ENCODE measurements around the gene EFHC1. TPM values are rescaled to one million over a fixed set of nuclear protein-coding genes. Genes with fewer than 3 reads are reported as not detected.

EFHC1 gene
- polyA plus RNA-seq, 1 donor (not counting 4 experiments of a cell fraction or from before 2014, with no cell fraction given) = 20.5 TPM

DNA sequence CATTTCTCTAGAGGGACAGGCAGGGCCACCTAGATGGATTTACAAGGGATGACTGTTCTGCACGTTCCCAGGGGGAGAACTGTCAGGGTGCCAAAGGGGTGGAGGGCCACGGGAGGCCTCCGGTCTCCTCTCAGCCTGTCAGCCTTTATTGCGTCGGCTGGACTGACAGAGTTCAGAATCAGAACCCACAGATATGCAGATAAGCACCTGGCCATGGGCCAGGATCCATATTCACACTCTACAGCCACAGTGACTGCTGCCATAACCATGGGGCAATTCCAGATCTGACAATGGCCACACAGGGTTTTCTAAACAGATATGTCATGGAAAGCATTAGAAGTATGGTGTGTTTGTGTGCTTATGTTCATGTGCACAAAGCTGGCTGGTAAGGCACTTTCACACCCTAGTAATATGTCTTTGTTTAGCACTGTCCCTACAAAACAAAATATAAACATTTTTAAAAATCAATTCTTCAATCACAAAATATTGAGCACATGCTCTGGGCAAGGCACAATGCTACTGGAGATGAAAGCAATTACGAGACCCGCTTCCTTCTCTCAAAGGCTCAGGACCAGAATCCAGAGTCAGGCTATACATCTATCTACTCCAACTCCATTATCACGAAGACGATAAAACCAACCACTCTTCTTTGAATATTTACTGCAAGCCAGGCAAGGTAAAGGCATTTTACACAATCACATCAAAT is 127.7 kb downstream of the EFHC1 start:
- H3K79me2 ChIP-seq (ENCODE audit: control insufficient read depth, insufficient read depth, low read length) = peaks cover 21% of the 10 kb centered on the region
- H3K4me1 ChIP-seq (ENCODE audit: control insufficient read depth, extremely low read depth, insufficient read depth, low read length) = peaks cover 54% of the 10 kb centered on the region
- TF ChIP-seq EZH2 (IDR thresholded peaks at IDR 0.05; ENCODE audit: low read length) (no peak), CTCF (optimal IDR thresholded peaks at IDR 0.05 in 1 of 3, IDR thresholded peaks at IDR 0.05 in 1 of 3, conservative IDR thresholded peaks at IDR 0.05 in 1 of 3; ENCODE audit: extremely low read depth in 1 of 3, insufficient read depth in 2 of 3, low read length in 3 of 3) (no peak)
- no peak overlapping the region for H3K27ac ChIP-seq (ENCODE audit: control insufficient read depth, insufficient read depth, low read length)
- no peak overlapping the region for H3K9ac ChIP-seq (ENCODE audit: control insufficient read depth, extremely low read depth, insufficient read depth, low read length)
- no peaks in the 10 kb centered on the region for H3K27me3 ChIP-seq (ENCODE audit: control insufficient read depth, extremely low read depth, insufficient read depth, low read length)
- H4K20me1 ChIP-seq (ENCODE audit: control insufficient read depth, extremely low read depth, insufficient read depth, low read length) = no peaks in the 10 kb centered on the region
- no peaks in the 10 kb centered on the region for H3K36me3 ChIP-seq (ENCODE audit: control insufficient read depth in 2 of 2, extremely low read depth in 1 of 2, insufficient read depth in 2 of 2, low read length in 2 of 2)
- dilution Hi-C loops (cut with MboI; ENCODE audit: extremely low pct_ligation_motif_present, low sequenced_read_pairs) = no loop called here
- H3K9me1 ChIP-seq (ENCODE audit: control insufficient read depth, extremely low read depth, insufficient read depth, low read length) = no peaks in the 10 kb centered on the region
- no peak overlapping the region for H2AFZ ChIP-seq (ENCODE audit: control insufficient read depth, low read length)
- H3K9me3 ChIP-seq (ENCODE audit: control insufficient read depth, low read depth, low read length) = no peaks in the 10 kb centered on the region
- H3K4me3 ChIP-seq (ENCODE audit: control insufficient read depth in 2 of 3, extremely low read depth in 1 of 3, insufficient read depth in 2 of 3, low read depth in 1 of 3, low read length in 3 of 3) = no peak overlapping the region
- FAIRE-seq (no peak), DNase-seq (ENCODE audit: low read depth, low spot score) (no peak)
- H3K4me2 ChIP-seq (ENCODE audit: control insufficient read depth, extremely low read depth, insufficient read depth, low read depth, low read length) = no peak overlapping the region

DNA sequence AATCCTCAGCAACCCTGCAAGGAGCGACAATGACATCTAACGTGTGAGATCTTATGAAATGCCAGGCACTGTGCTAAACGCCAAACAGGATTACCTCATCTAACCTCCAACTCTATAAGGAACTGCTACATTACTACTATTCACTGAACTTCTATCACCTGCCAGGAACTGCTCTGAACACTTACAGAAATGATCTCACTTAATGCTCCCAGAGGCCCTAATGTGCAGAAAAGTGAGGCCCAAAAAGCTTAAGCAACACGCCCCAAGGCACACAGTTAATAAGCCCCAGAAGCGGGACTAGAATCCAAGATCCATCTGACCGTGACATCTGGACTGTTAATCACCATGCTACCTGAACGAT is 128.2 kb downstream of the EFHC1 start:
- no peaks in the 10 kb centered on the region for H3K9me3 ChIP-seq (ENCODE audit: control insufficient read depth, low read depth, low read length)
- H3K4me3 ChIP-seq (ENCODE audit: control insufficient read depth in 2 of 3, extremely low read depth in 1 of 3, insufficient read depth in 2 of 3, low read depth in 1 of 3, low read length in 3 of 3) = no peak overlapping the region
- no peaks in the 10 kb centered on the region for H3K36me3 ChIP-seq (ENCODE audit: control insufficient read depth in 2 of 2, extremely low read depth in 1 of 2, insufficient read depth in 2 of 2, low read length in 2 of 2)
- FAIRE-seq (no peak), DNase-seq (ENCODE audit: low read depth, low spot score) (no peak)
- H3K27me3 ChIP-seq (ENCODE audit: control insufficient read depth, extremely low read depth, insufficient read depth, low read length) = no peaks in the 10 kb centered on the region
- H3K27ac ChIP-seq (ENCODE audit: control insufficient read depth, insufficient read depth, low read length) = no peak overlapping the region
- no peak overlapping the region for H3K9ac ChIP-seq (ENCODE audit: control insufficient read depth, extremely low read depth, insufficient read depth, low read length)
- H3K4me1 ChIP-seq (ENCODE audit: control insufficient read depth, extremely low read depth, insufficient read depth, low read length) = peaks cover 54% of the 10 kb centered on the region
- dilution Hi-C loops (cut with MboI; ENCODE audit: extremely low pct_ligation_motif_present, low sequenced_read_pairs) = no loop called here
- H4K20me1 ChIP-seq (ENCODE audit: control insufficient read depth, extremely low read depth, insufficient read depth, low read length) = no peaks in the 10 kb centered on the region
- no peak for TF ChIP-seq CTCF (optimal IDR thresholded peaks at IDR 0.05 in 1 of 3, IDR thresholded peaks at IDR 0.05 in 1 of 3, conservative IDR thresholded peaks at IDR 0.05 in 1 of 3; ENCODE audit: extremely low read depth in 1 of 3, insufficient read depth in 2 of 3, low read length in 3 of 3)
- TF ChIP-seq EZH2 (IDR thresholded peaks at IDR 0.05; ENCODE audit: low read length) = no peak
- no peak overlapping the region for H2AFZ ChIP-seq (ENCODE audit: control insufficient read depth, low read length)
- H3K4me2 ChIP-seq (ENCODE audit: control insufficient read depth, extremely low read depth, insufficient read depth, low read depth, low read length) = no peak overlapping the region
- peaks cover 22% of the 10 kb centered on the region for H3K79me2 ChIP-seq (ENCODE audit: control insufficient read depth, insufficient read depth, low read length)
- H3K9me1 ChIP-seq (ENCODE audit: control insufficient read depth, extremely low read depth, insufficient read depth, low read length) = no peaks in the 10 kb centered on the region

Data from keratinocyte (primary cell).